Left cardiac atrium (tissue), 4 donors: Measurements from ENCODE around the gene MAGEL2. TPM values are rescaled to one million over a fixed set of nuclear protein-coding genes. Genes with fewer than 3 reads are reported as not detected.
"Not testable (repeated sequence)": the region's sequence is repeated elsewhere in the genome, so short reads cannot be mapped to it uniquely, and the experiment has no call there.

Experiments
- ATAC-seq, 2 donors: fragments of 200-7000 bp; cut with Tn5 transposase; one replicate each; pipeline ENCODE4 v1.9.1; 2020; ENCODE audit warnings: mild to moderate bottlenecking in 2 of 2, moderate library complexity in 2 of 2
- DNase-seq: peaks from one replicate; pipeline ENCODE4 v3.0.0-alpha.2; 2020
- intact Hi-C, 2 donors: fragments of 100-400 bp; cut with DNase I; formaldehyde crosslinking; loops; one replicate each; pipeline versions ENCODE4 v1.14.1 to v1.15.1; 2022 to 2023
- total RNA-seq, 2 donors: library from RNA; stranded (reverse); fragmentation: NEBNext Ultra II Directional; extraction: Animal tissue kit (Norgen Biotek cat#: 25700); gene quantifications; one replicate each; pipeline ENCODE4 v1.2.1, GENCODE V29; 2021
- donor health status: DM: no; HTN: yes; CAD: no.
- donor health status: DM: no; HTN: yes; CAD: no; lungs with severe emphysema.
- donor health status: DM: yes; HTN: yes; CAD: no.
- donor health status: Dilated cardiomyopathy.

MAGEL2 gene
- total RNA-seq, 2 donors from 2014 or later, result 0.12 to 0.13 TPM

- intact Hi-C loops, result no loop called here
- DNase-seq (no peak), ATAC-seq (no peak)
Measured at GRCh38 chr15:23629234-23629805, 18.3 kb downstream of the MAGEL2 start.

GRCh38 chr15:23628612-23629233, 18.9 kb downstream of the MAGEL2 start:
- intact Hi-C loops, result no loop called here
- DNase-seq, result no peak

GRCh38 chr15:23616536-23616935, 31.1 kb downstream of the MAGEL2 start:
- intact Hi-C loops, result no loop called here
- ATAC-seq (no peak), DNase-seq (no peak)

More at GRCh38 chr15:23628612-23629233, 18.9 kb downstream of the MAGEL2 start:
- ATAC-seq, result no peak

- DNase-seq (no peak), ATAC-seq (no peak)
- intact Hi-C loops, result no loop called here
Measured at GRCh38 chr15:23606226-23606625, 41.4 kb downstream of the MAGEL2 start.

- intact Hi-C loops, result no loop called here
Measured at GRCh38 chr15:23602124-23602523, 45.5 kb downstream of the MAGEL2 start.

GRCh38 chr15:23599053-23599452, 48.6 kb downstream of the MAGEL2 start:
- DNase-seq, result no peak
- intact Hi-C loops, result loop anchor here in 1 of 2 donors (10.0 kb wide), 1 partner anchor 64 kb away; no protein-coding TSS in a partner anchor

More at GRCh38 chr15:23602124-23602523, 45.5 kb downstream of the MAGEL2 start:
- no peak for DNase-seq
- no peak for ATAC-seq

GRCh38 chr15:23597278-23597677, 50.4 kb downstream of the MAGEL2 start:
- intact Hi-C loops, result loop anchor here in 1 of 2 donors (10.0 kb wide), 1 partner anchor 62 kb away; no protein-coding TSS in a partner anchor
- not testable (repeated sequence) for DNase-seq, ATAC-seq

More at GRCh38 chr15:23599053-23599452, 48.6 kb downstream of the MAGEL2 start:
- ATAC-seq, result no peak

- intact Hi-C loops, result loop anchor here in 1 of 2 donors (10.0 kb wide), 1 partner anchor 62 kb away; no protein-coding TSS in a partner anchor
- DNase-seq (no peak), ATAC-seq (no peak)
Measured at GRCh38 chr15:23596736-23597135, 50.9 kb downstream of the MAGEL2 start.

GRCh38 chr15:23595368-23595767, 52.3 kb downstream of the MAGEL2 start:
- ATAC-seq, result no peak
- intact Hi-C loops, result loop anchor here in 1 of 2 donors (10.0 kb wide), 1 partner anchor 61 kb away; no protein-coding TSS in a partner anchor

GRCh38 chr15:23594252-23594770, 53.4 kb downstream of the MAGEL2 start:
- intact Hi-C loops, result loop anchor here in 1 of 2 donors (10.0 kb wide), 1 partner anchor 60 kb away; no protein-coding TSS in a partner anchor
- ATAC-seq, result no peak
- DNase-seq, result no peak

More at GRCh38 chr15:23595368-23595767, 52.3 kb downstream of the MAGEL2 start:
- no peak for DNase-seq

Other genes with a start within 250 kb of the MAGEL2 start
- gene GOLGA6L2, start 200.6 kb downstream of the MAGEL2 start, total RNA-seq, result not detected
- gene MKRN3, start 82.2 kb downstream of the MAGEL2 start, total RNA-seq, result under 1 TPM in 1 of 2 donors, not detected in 1; 0.65 TPM
- 10 to 100 TPM; 34.8 to 38.9 TPM for gene NDN, start 39.4 kb upstream of the MAGEL2 start, total RNA-seq